ENCODE data around the gene REL.

GRCh38 chr2:60939622-60940021, 58.2 kb downstream of the REL start:
- TF ChIP-seq RCOR1 (IDR thresholded peaks at IDR 0.05; ENCODE audit: low read length) (no peak), SMC3 (IDR thresholded peaks at IDR 0.05; ENCODE audit: low read depth, low read length) (no peak), CTCF (IDR thresholded peaks at IDR 0.05) (no peak), CHD2 (IDR thresholded peaks at IDR 0.05; ENCODE audit: low read length, partially characterized antibody) (no peak), EP300 (IDR thresholded peaks at IDR 0.05; ENCODE audit: borderline replicate concordance in 1 of 2, low read depth in 1 of 2, low read length in 1 of 2) (no peak), YY1 (IDR thresholded peaks at IDR 0.05; ENCODE audit: low read depth) (no peak)

Data from SK-N-SH (cell line).